Measurements from ENCODE around the gene DUSP8. TPM values are rescaled to one million over a fixed set of nuclear protein-coding genes. Genes with fewer than 3 reads are reported as not detected.

The DUSP8 gene
- polyA plus RNA-seq, 1 donor from 2014 or later, result 3.5 TPM

- TF ChIP-seq EP300 (conservative IDR thresholded peaks at IDR 0.05; ENCODE audit: poor library complexity, severe bottlenecking) (no peak), SMC3 (conservative IDR thresholded peaks at IDR 0.05; ENCODE audit: poor library complexity) (no peak), POLR2AphosphoS5 (IDR thresholded peaks at IDR 0.05) (no peak), MXI1 (conservative IDR thresholded peaks at IDR 0.05; ENCODE audit: poor library complexity, severe bottlenecking) (no peak), TAF1 (IDR thresholded peaks at IDR 0.05; ENCODE audit: low read depth) (no peak), EZH2 (IDR thresholded peaks at IDR 0.05; ENCODE audit: borderline replicate concordance, insufficient read depth, low read length, poor library complexity, severe bottlenecking) (no peak)
- H3K9ac ChIP-seq (ENCODE audit: low read length), result no peak overlapping the region
- no peaks in the 10 kb centered on the region for H3K79me2 ChIP-seq (replicated peaks; ENCODE audit: insufficient read depth, low read length)
- H3K36me3 ChIP-seq (ENCODE audit: insufficient read depth, low read length), result no peaks in the 10 kb centered on the region
- H3K27ac ChIP-seq (ENCODE audit: low read length), result no peak overlapping the region
- H3F3A ChIP-seq (ENCODE audit: insufficient read depth, low read length, poor library complexity, severe bottlenecking), result no peaks in the 10 kb centered on the region
- no peak overlapping the region for H2AFZ ChIP-seq (ENCODE audit: low read depth, low read length)
- no peaks in the 10 kb centered on the region for H3K9me3 ChIP-seq (ENCODE audit: low read length)
- H3K4me3 ChIP-seq (ENCODE audit: low read length), result no peak overlapping the region
- H3K4me2 ChIP-seq (ENCODE audit: low read length), result no peak overlapping the region
- no peaks in the 10 kb centered on the region for H3K9me2 ChIP-seq (ENCODE audit: insufficient read depth, low read length)
- no peaks in the 10 kb centered on the region for H3K27me3 ChIP-seq (ENCODE audit: insufficient read depth, low read depth, low read length)
- H4K20me1 ChIP-seq (ENCODE audit: insufficient read depth), result no peaks in the 10 kb centered on the region
Measured at GRCh38 chr11:1505480-1505879, 66.6 kb downstream of the DUSP8 start.

- TF ChIP-seq EZH2 (IDR thresholded peaks at IDR 0.05; ENCODE audit: borderline replicate concordance, insufficient read depth, low read length, poor library complexity, severe bottlenecking) (no peak), POLR2AphosphoS5 (IDR thresholded peaks at IDR 0.05) (no peak), MXI1 (conservative IDR thresholded peaks at IDR 0.05; ENCODE audit: poor library complexity, severe bottlenecking) (no peak), CTCF (IDR thresholded peaks at IDR 0.05; ENCODE audit: poor library complexity, severe bottlenecking) (no peak), TAF1 (IDR thresholded peaks at IDR 0.05; ENCODE audit: low read depth) (no peak), SMC3 (conservative IDR thresholded peaks at IDR 0.05; ENCODE audit: poor library complexity) (no peak), EP300 (conservative IDR thresholded peaks at IDR 0.05; ENCODE audit: poor library complexity, severe bottlenecking) (no peak)
- Histone ChIP-seq H2AFZ (ENCODE audit: low read depth, low read length) (no peak overlapping the region), H3K9me2 (ENCODE audit: insufficient read depth, low read length) (no peaks in the 10 kb centered on the region), H3K4me3 (ENCODE audit: low read length) (no peak overlapping the region), H4K20me1 (ENCODE audit: insufficient read depth) (no peaks in the 10 kb centered on the region), H3K9me3 (ENCODE audit: low read length) (no peaks in the 10 kb centered on the region), H3K9ac (ENCODE audit: low read length) (no peak overlapping the region), H3K36me3 (ENCODE audit: insufficient read depth, low read length) (no peaks in the 10 kb centered on the region), H3K27me3 (ENCODE audit: insufficient read depth, low read depth, low read length) (no peaks in the 10 kb centered on the region), H3K4me2 (ENCODE audit: low read length) (no peak overlapping the region), H3F3A (ENCODE audit: insufficient read depth, low read length, poor library complexity, severe bottlenecking) (no peaks in the 10 kb centered on the region), H3K79me2 (replicated peaks; ENCODE audit: insufficient read depth, low read length) (no peaks in the 10 kb centered on the region), H3K27ac (ENCODE audit: low read length) (no peak overlapping the region)
Measured at GRCh38 chr11:1504581-1505290, 67.3 kb downstream of the DUSP8 start.

- H3K4me3 ChIP-seq (ENCODE audit: low read length), result no peak overlapping the region
- no peaks in the 10 kb centered on the region for H3K9me2 ChIP-seq (ENCODE audit: insufficient read depth, low read length)
- no peaks in the 10 kb centered on the region for H3K79me2 ChIP-seq (replicated peaks; ENCODE audit: insufficient read depth, low read length)
- no peaks in the 10 kb centered on the region for H3K27me3 ChIP-seq (ENCODE audit: insufficient read depth, low read depth, low read length)
- H3K9ac ChIP-seq (ENCODE audit: low read length), result no peak overlapping the region
- no peak overlapping the region for H2AFZ ChIP-seq (ENCODE audit: low read depth, low read length)
- no peaks in the 10 kb centered on the region for H3K9me3 ChIP-seq (ENCODE audit: low read length)
- H3K36me3 ChIP-seq (ENCODE audit: insufficient read depth, low read length), result no peaks in the 10 kb centered on the region
- no peak overlapping the region for H3K27ac ChIP-seq (ENCODE audit: low read length)
- no peak overlapping the region for H3K4me2 ChIP-seq (ENCODE audit: low read length)
- H4K20me1 ChIP-seq (ENCODE audit: insufficient read depth), result no peaks in the 10 kb centered on the region
- no peaks in the 10 kb centered on the region for H3F3A ChIP-seq (ENCODE audit: insufficient read depth, low read length, poor library complexity, severe bottlenecking)
- TF ChIP-seq SMC3 (conservative IDR thresholded peaks at IDR 0.05; ENCODE audit: poor library complexity) (no peak), MXI1 (conservative IDR thresholded peaks at IDR 0.05; ENCODE audit: poor library complexity, severe bottlenecking) (no peak), TAF1 (IDR thresholded peaks at IDR 0.05; ENCODE audit: low read depth) (no peak), RAD21 (conservative IDR thresholded peaks at IDR 0.05) (no peak), EP300 (conservative IDR thresholded peaks at IDR 0.05; ENCODE audit: poor library complexity, severe bottlenecking) (no peak)
Measured at GRCh38 chr11:1504138-1504537, 67.9 kb downstream of the DUSP8 start.

Other genes with a start within 250 kb of the DUSP8 start
- gene BRSK2, start 182.3 kb downstream of the DUSP8 start, polyA plus RNA-seq, result 47.5 and 58.2 TPM in 2 replicates
- gene MOB2, start 85.5 kb downstream of the DUSP8 start, polyA plus RNA-seq, result 33.2 and 56.8 TPM in 2 replicates
- gene KRTAP5-1, start 13.0 kb upstream of the DUSP8 start, polyA plus RNA-seq, result not detected in 2 replicates
- not detected in 2 replicates for gene KRTAP5-2, start 26.0 kb upstream of the DUSP8 start, polyA plus RNA-seq
- gene KRTAP5-3, start 36.2 kb upstream of the DUSP8 start, polyA plus RNA-seq, result not detected in 2 replicates
- not detected in 2 replicates for gene KRTAP5-4, start 49.9 kb upstream of the DUSP8 start, polyA plus RNA-seq
- gene KRTAP5-5, start 57.5 kb upstream of the DUSP8 start, polyA plus RNA-seq, result not detected in 2 replicates
- not detected in 2 replicates for gene KRTAP5-6, start 124.9 kb upstream of the DUSP8 start, polyA plus RNA-seq
- 0.50 and 1.1 TPM in 2 replicates for gene IFITM10, start 178.3 kb upstream of the DUSP8 start, polyA plus RNA-seq
- 30.5 and 40.5 TPM in 2 replicates for gene CTSD, start 191.7 kb upstream of the DUSP8 start, polyA plus RNA-seq